ENCODE measurements around the gene IFT88.

Gene IFT88

DNA sequence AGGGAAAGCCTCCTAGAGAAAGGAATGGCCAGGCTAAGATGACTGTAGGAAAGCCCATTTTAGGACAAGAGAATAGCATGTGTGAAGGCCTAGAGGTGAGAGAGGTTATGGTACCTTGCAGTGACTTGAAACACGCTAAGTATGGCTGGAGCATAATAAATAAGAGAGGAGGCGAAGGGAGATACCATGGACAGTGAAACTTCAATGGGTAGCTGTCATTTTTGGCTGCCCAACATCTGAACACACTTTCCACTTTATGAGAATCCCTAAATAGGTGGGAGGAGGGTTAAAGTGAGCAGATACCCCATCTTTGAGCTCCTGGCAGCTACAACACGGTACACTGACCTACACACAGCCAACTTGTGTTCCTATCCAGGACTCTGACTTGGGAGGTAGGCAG is 8.0 kb upstream of the IFT88 start:
- H3K9ac ChIP-seq (ENCODE audit: low read length), result no peak overlapping the region
- no peaks in the 10 kb centered on the region for H3K79me2 ChIP-seq (ENCODE audit: insufficient read depth, low read length)
- H3K27ac ChIP-seq (ENCODE audit: low read depth, low read length), result no peak overlapping the region
- H4K20me1 ChIP-seq (ENCODE audit: low read depth, low read length), result no peaks in the 10 kb centered on the region
- no peaks in the 10 kb centered on the region for H3K27me3 ChIP-seq (ENCODE audit: low read length)
- no peaks in the 10 kb centered on the region for H3K9me3 ChIP-seq (ENCODE audit: insufficient read depth, low read length)
- no peaks in the 10 kb centered on the region for H3K9me2 ChIP-seq (replicated peaks; ENCODE audit: insufficient read depth, low read length)
- no peak overlapping the region for H3K4me2 ChIP-seq (ENCODE audit: low read depth, low read length, poor library complexity, severe bottlenecking)
- TF ChIP-seq EZH2phosphoT487 (conservative IDR thresholded peaks at IDR 0.05; ENCODE audit: low read length), result no peak
- TF ChIP-seq, protein P1, sequence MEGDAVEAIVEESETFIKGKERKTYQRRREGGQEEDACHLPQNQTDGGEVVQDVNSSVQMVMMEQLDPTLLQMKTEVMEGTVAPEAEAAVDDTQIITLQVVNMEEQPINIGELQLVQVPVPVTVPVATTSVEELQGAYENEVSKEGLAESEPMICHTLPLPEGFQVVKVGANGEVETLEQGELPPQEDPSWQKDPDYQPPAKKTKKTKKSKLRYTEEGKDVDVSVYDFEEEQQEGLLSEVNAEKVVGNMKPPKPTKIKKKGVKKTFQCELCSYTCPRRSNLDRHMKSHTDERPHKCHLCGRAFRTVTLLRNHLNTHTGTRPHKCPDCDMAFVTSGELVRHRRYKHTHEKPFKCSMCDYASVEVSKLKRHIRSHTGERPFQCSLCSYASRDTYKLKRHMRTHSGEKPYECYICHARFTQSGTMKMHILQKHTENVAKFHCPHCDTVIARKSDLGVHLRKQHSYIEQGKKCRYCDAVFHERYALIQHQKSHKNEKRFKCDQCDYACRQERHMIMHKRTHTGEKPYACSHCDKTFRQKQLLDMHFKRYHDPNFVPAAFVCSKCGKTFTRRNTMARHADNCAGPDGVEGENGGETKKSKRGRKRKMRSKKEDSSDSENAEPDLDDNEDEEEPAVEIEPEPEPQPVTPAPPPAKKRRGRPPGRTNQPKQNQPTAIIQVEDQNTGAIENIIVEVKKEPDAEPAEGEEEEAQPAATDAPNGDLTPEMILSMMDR (IDR thresholded peaks at IDR 0.05; ENCODE audit: insufficient read depth, low read length, poor library complexity, severe bottlenecking), result no peak
- H3K4me3 ChIP-seq (ENCODE audit: insufficient read depth, low read length, poor library complexity, severe bottlenecking), result no peak overlapping the region
- H3K36me3 ChIP-seq (ENCODE audit: low read length), result no peaks in the 10 kb centered on the region
- no peaks in the 10 kb centered on the region for H3F3A ChIP-seq (ENCODE audit: insufficient read depth)
- no peak overlapping the region for H2AFZ ChIP-seq (ENCODE audit: low read depth, low read length, severe bottlenecking)

DNA sequence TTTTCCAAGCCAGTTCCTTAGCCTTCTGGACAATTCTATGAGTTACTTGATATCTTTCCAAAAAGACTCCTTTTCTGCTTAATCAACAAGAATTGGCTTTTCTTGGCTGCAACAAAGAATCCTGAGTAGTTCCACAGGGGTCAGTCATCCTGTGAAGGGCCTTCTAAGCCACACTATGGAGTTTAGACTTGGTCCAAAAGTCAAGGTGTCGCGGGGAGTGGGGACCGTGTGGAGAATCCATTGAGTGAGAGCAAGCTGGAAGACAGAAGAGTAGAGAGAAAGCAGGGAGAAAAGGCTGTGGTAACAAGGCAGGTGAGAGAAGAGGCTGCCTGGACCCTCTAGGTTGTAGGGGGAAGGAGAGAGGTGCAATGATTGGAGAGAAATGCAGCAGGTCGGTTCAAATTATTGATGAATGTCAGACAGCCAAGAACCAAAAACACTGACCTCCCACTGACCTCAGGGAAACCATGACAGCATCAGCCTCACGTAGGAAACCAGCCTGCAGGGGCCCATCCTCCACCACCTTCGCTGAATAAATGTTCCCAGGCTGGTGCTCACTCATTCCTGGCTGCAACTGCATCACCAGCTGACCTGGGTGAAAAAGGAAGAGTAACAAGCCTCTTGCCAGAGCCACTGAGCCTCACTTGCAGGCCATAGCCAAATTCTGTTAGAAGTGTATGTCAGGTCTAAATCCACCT is 7.1 kb upstream of the IFT88 start:
- no peaks in the 10 kb centered on the region for H3K36me3 ChIP-seq (ENCODE audit: low read length)
- no peaks in the 10 kb centered on the region for H4K20me1 ChIP-seq (ENCODE audit: low read depth, low read length)
- H3K9me3 ChIP-seq (ENCODE audit: insufficient read depth, low read length), result no peaks in the 10 kb centered on the region
- H3F3A ChIP-seq (ENCODE audit: insufficient read depth), result no peaks in the 10 kb centered on the region
- no peak overlapping the region for H3K4me2 ChIP-seq (ENCODE audit: low read depth, low read length, poor library complexity, severe bottlenecking)
- no peaks in the 10 kb centered on the region for H3K27me3 ChIP-seq (ENCODE audit: low read length)
- H3K27ac ChIP-seq (ENCODE audit: low read depth, low read length), result no peak overlapping the region
- no peak overlapping the region for H3K9ac ChIP-seq (ENCODE audit: low read length)
- no peaks in the 10 kb centered on the region for H3K79me2 ChIP-seq (ENCODE audit: insufficient read depth, low read length)
- no peak overlapping the region for H3K4me3 ChIP-seq (ENCODE audit: insufficient read depth, low read length, poor library complexity, severe bottlenecking)
- no peak overlapping the region for H2AFZ ChIP-seq (ENCODE audit: low read depth, low read length, severe bottlenecking)
- no peak for TF ChIP-seq EZH2phosphoT487 (conservative IDR thresholded peaks at IDR 0.05; ENCODE audit: low read length)
- TF ChIP-seq, protein P1 (IDR thresholded peaks at IDR 0.05; ENCODE audit: insufficient read depth, low read length, poor library complexity, severe bottlenecking), result no peak
- H3K9me2 ChIP-seq (replicated peaks; ENCODE audit: insufficient read depth, low read length), result no peaks in the 10 kb centered on the region

DNA sequence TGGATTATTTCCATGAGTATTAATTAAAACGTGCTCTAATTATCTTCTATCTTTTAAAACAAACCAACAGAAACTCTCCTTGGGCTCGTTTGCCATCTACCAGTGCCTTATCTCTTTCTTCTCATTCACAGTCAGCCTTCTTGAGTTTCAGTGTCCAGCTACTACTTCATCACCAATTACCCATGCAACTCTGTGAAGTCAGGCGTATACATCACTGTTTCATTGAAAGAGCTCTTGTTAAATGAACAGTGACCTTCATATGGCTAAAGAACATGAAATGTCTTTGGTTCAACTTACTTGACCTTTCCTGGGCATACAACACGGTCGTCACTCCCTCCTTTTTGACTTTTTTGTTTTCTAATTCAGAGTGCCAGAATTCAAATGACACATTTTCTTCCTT is 5.2 kb upstream of the IFT88 start:
- Histone ChIP-seq H2AFZ (ENCODE audit: low read depth, low read length, severe bottlenecking) (no peak overlapping the region), H3F3A (ENCODE audit: insufficient read depth) (no peaks in the 10 kb centered on the region), H4K20me1 (ENCODE audit: low read depth, low read length) (no peaks in the 10 kb centered on the region), H3K79me2 (ENCODE audit: insufficient read depth, low read length) (no peaks in the 10 kb centered on the region), H3K9me2 (replicated peaks; ENCODE audit: insufficient read depth, low read length) (no peaks in the 10 kb centered on the region), H3K9me3 (ENCODE audit: insufficient read depth, low read length) (peaks cover 6% of the 10 kb centered on the region; the same call in 1 of the 2 replicates), H3K4me2 (ENCODE audit: low read depth, low read length, poor library complexity, severe bottlenecking) (no peak overlapping the region), H3K36me3 (ENCODE audit: low read length) (no peaks in the 10 kb centered on the region), H3K9ac (ENCODE audit: low read length) (no peak overlapping the region), H3K4me3 (ENCODE audit: insufficient read depth, low read length, poor library complexity, severe bottlenecking) (no peak overlapping the region), H3K27me3 (ENCODE audit: low read length) (no peaks in the 10 kb centered on the region), H3K27ac (ENCODE audit: low read depth, low read length) (no peak overlapping the region)
- TF ChIP-seq, protein P1 (IDR thresholded peaks at IDR 0.05; ENCODE audit: insufficient read depth, low read length, poor library complexity, severe bottlenecking), result no peak
- TF ChIP-seq EZH2phosphoT487 (conservative IDR thresholded peaks at IDR 0.05; ENCODE audit: low read length), result no peak

Data from SU-DHL-6 (cell line).